Fibroblast of skin of scalp (primary cell): ENCODE results near the gene MS4A6A. TPM values are rescaled to one million over a fixed set of nuclear protein-coding genes. Genes with fewer than 3 reads are reported as not detected.
"Not testable (repeated sequence)": the region's sequence is repeated elsewhere in the genome, so short reads cannot be mapped to it uniquely, and the experiment has no call there.

Source experiments
- DNase-seq: peaks from one replicate; pipeline ENCODE4 v3.0.0-alpha.2; 2013
- polyA plus RNA-seq, 2 experiments: library from polyadenylated mRNA; unstranded; fragments of 120-200 nt; gene quantifications; one replicate each; pipeline ENCODE4 v1.2.1, GENCODE V29; 2013; ENCODE audit not compliant: insufficient read length in 2 of 2

Gene MS4A6A
- polyA plus RNA-seq (2013, experiment 1 of 2; ENCODE audit: insufficient read length) = not detected
- 0.69 TPM for polyA plus RNA-seq (2013, experiment 2 of 2; ENCODE audit: insufficient read length)

- no peak for DNase-seq
Observed at GRCh38 chr11:60182541-60183330, at the start of gene MS4A6A. Gene MS4A6A (minus strand): TSS chr11:60183083. CDS start chr11:60181727, 1,356 bp downstream.

GRCh38 chr11:60230681-60231080 lies 47.8 kb upstream of the MS4A6A start:
- DNase-seq = no peak

- DNase-seq = no peak
Observed at GRCh38 chr11:60222141-60222540, 39.3 kb upstream of the MS4A6A start.

GRCh38 chr11:60221692-60222091 lies 38.8 kb upstream of the MS4A6A start:
- no peak for DNase-seq

- no peak for DNase-seq
Observed at GRCh38 chr11:60221181-60221580, 38.3 kb upstream of the MS4A6A start.

- no peak for DNase-seq
Observed at GRCh38 chr11:60214386-60214785, 31.5 kb upstream of the MS4A6A start.

GRCh38 chr11:60211206-60211605 lies 28.3 kb upstream of the MS4A6A start:
- DNase-seq = no peak

GRCh38 chr11:60209977-60210376 lies 27.1 kb upstream of the MS4A6A start:
- DNase-seq = no peak

- DNase-seq = no peak
Observed at GRCh38 chr11:60208951-60209350, 26.1 kb upstream of the MS4A6A start.

- DNase-seq = no peak
Observed at GRCh38 chr11:60208146-60208895, 25.4 kb upstream of the MS4A6A start.

- DNase-seq = no peak
Observed at GRCh38 chr11:60206616-60207015, 23.7 kb upstream of the MS4A6A start.

GRCh38 chr11:60204922-60205321 lies 22.0 kb upstream of the MS4A6A start:
- no peak for DNase-seq

- DNase-seq = not testable (repeated sequence)
Observed at GRCh38 chr11:60201334-60201733, 18.5 kb upstream of the MS4A6A start.

- DNase-seq = no peak
Observed at GRCh38 chr11:60197442-60197841, 14.6 kb upstream of the MS4A6A start.

GRCh38 chr11:60195923-60196368 lies 13.1 kb upstream of the MS4A6A start:
- DNase-seq = no peak

GRCh38 chr11:60194511-60194910 lies 11.6 kb upstream of the MS4A6A start:
- DNase-seq = no peak

GRCh38 chr11:60193687-60194433 lies 11.0 kb upstream of the MS4A6A start:
- peak; percentile 7 for DNase-seq

GRCh38 chr11:60192564-60192963 lies 9.7 kb upstream of the MS4A6A start:
- DNase-seq = not testable (repeated sequence)

GRCh38 chr11:60188481-60188880 lies 5.6 kb upstream of the MS4A6A start:
- DNase-seq = not testable (repeated sequence)

- not testable (repeated sequence) for DNase-seq
Observed at GRCh38 chr11:60186128-60186527, 3.2 kb upstream of the MS4A6A start.

- DNase-seq = not testable (repeated sequence)
Observed at GRCh38 chr11:60185512-60185827, 2.6 kb upstream of the MS4A6A start.

GRCh38 chr11:60184824-60185511 lies 2.1 kb upstream of the MS4A6A start:
- DNase-seq = no peak
